Natural killer cell treated with Interleukin-12 subunit alpha and Interleukin-12 subunit beta and Interleukin-15 and Interleukin-18, amount 100 ng/mL, for 72 hours (primary cell): ENCODE results near the gene WTAP. TPM values are rescaled to one million over a fixed set of nuclear protein-coding genes. Genes with fewer than 3 reads are reported as not detected.

Experiments used
- ATAC-seq, 2 donors: fragments of 150-1000 bp; cut with Tn5 transposase in 1 of 2; sonication (Bioruptor Pico), chemical (Tn5 transposase) in 1 of 2; 2 replicates each; pipeline ENCODE4 v1.10.0; 2021
- DNase-seq: peaks from one replicate; pipeline ENCODE4 v3.0.0; 2022; ENCODE audit warnings: low spot score
- H3K27ac Mint-ChIP-seq, 2 donors: 1 replicate in 1 of 2; 2 replicates in 1 of 2; pipeline ENCODE4 v1.8.0; 2022; ENCODE audit warnings: mixed read lengths in 2 of 2, mild to moderate bottlenecking in 1 of 2, moderate library complexity in 1 of 2
- H3K27me3 Mint-ChIP-seq, 2 donors: 1 replicate in 1 of 2; 2 replicates in 1 of 2; pipeline ENCODE4 v1.8.0; 2022; ENCODE audit warnings: mixed read lengths in 2 of 2
- H3K36me3 Mint-ChIP-seq: one replicate; pipeline ENCODE4 v1.8.0; 2022; ENCODE audit warnings: mixed read lengths
- H3K4me1 Mint-ChIP-seq, 2 donors: 1 replicate in 1 of 2; 2 replicates in 1 of 2; pipeline ENCODE4 v1.8.0; 2022; ENCODE audit warnings: low read depth in 2 of 2, mixed read lengths in 2 of 2, mild to moderate bottlenecking in 1 of 2
- H3K4me3 Mint-ChIP-seq: one replicate; pipeline ENCODE4 v1.8.0; 2022; ENCODE audit warnings: mixed read lengths
- H3K9me3 Mint-ChIP-seq: 2 replicates; pipeline ENCODE4 v1.8.0; 2022; ENCODE audit warnings: mixed read lengths
- total RNA-seq, 2 donors: library from RNA; stranded (reverse); gene quantifications; one replicate each; pipeline ENCODE4 v1.2.3, GENCODE V29; 2022

The WTAP gene
- total RNA-seq, 2 donors from 2014 or later, result 98.4 to 106 TPM

GRCh38 chr6:159753081-159753872, 26.0 kb downstream of the WTAP start:
- no peak overlapping the region for H3K4me3 Mint-ChIP-seq

GRCh38 chr6:159754401-159754800, 27.1 kb downstream of the WTAP start:
- no peak for ATAC-seq
- peaks cover 29% of the 10 kb centered on the region for H3K36me3 Mint-ChIP-seq
- H3K4me3 Mint-ChIP-seq, result no peak overlapping the region

More at GRCh38 chr6:159753081-159753872, 26.0 kb downstream of the WTAP start:
- Mint-ChIP-seq H3K27ac (peak overlapping the region in 1 of 2 donors; percentile 42), H3K36me3 (peaks cover 31% of the 10 kb centered on the region), H3K9me3 (no peaks in the 10 kb centered on the region), H3K27me3 (no peaks in the 10 kb centered on the region), H3K4me1 (peaks cover 2 to 3% of the 10 kb centered on the region in 2 donors)
- DNase-seq (no peak), ATAC-seq (no peak)

GRCh38 chr6:159754959-159755914, 27.9 kb downstream of the WTAP start:
- Mint-ChIP-seq H3K9me3 (no peaks in the 10 kb centered on the region), H3K36me3 (peaks cover 30% of the 10 kb centered on the region), H3K4me3 (no peak overlapping the region), H3K4me1 (peaks cover 12 to 13% of the 10 kb centered on the region in 2 donors), H3K27ac (peak overlapping the region in 1 of 2 donors; percentile 32), H3K27me3 (no peaks in the 10 kb centered on the region)
- no peak for ATAC-seq
- no peak for DNase-seq

More at GRCh38 chr6:159754401-159754800, 27.1 kb downstream of the WTAP start:
- Mint-ChIP-seq H3K9me3 (no peaks in the 10 kb centered on the region), H3K27ac (peak overlapping the region in 1 of 2 donors; percentile 42), H3K4me1 (peaks cover 7% of the 10 kb centered on the region in 2 donors), H3K27me3 (no peaks in the 10 kb centered on the region)
- DNase-seq, result no peak

GRCh38 chr6:159756508-159756907, 29.2 kb downstream of the WTAP start:
- no peaks in the 10 kb centered on the region for H3K9me3 Mint-ChIP-seq
- peaks cover 30% of the 10 kb centered on the region for H3K36me3 Mint-ChIP-seq
- H3K4me1 Mint-ChIP-seq, result peaks cover 23 to 25% of the 10 kb centered on the region in 2 donors
- H3K27me3 Mint-ChIP-seq, result no peaks in the 10 kb centered on the region
- no peak overlapping the region for H3K27ac Mint-ChIP-seq
- no peak overlapping the region for H3K4me3 Mint-ChIP-seq
- ATAC-seq (no peak), DNase-seq (no peak)

GRCh38 chr6:159758031-159759001, 31.0 kb downstream of the WTAP start:
- ATAC-seq (no peak), DNase-seq (no peak)
- Mint-ChIP-seq H3K36me3 (peaks cover 30% of the 10 kb centered on the region), H3K4me1 (peaks cover 32% of the 10 kb centered on the region in 2 donors), H3K4me3 (no peak overlapping the region), H3K27me3 (no peaks in the 10 kb centered on the region), H3K27ac (peak overlapping the region; percentile 29 to 62), H3K9me3 (no peaks in the 10 kb centered on the region)

GRCh38 chr6:159759645-159760044, 32.3 kb downstream of the WTAP start:
- H3K4me1 Mint-ChIP-seq, result peaks cover 32% of the 10 kb centered on the region in 2 donors
- ATAC-seq (no peak), DNase-seq (no peak)
- H3K36me3 Mint-ChIP-seq, result peaks cover 28% of the 10 kb centered on the region
- peak overlapping the region; percentile 53 to 89 for H3K27ac Mint-ChIP-seq
- no peaks in the 10 kb centered on the region for H3K27me3 Mint-ChIP-seq
- H3K9me3 Mint-ChIP-seq, result no peaks in the 10 kb centered on the region
- peak overlapping the region; percentile 48 for H3K4me3 Mint-ChIP-seq

- peaks cover 23% of the 10 kb centered on the region for H3K36me3 Mint-ChIP-seq
- ATAC-seq, result no peak
- peak overlapping the region; percentile 53 to 89 for H3K27ac Mint-ChIP-seq
- peaks cover 32% of the 10 kb centered on the region in 2 donors for H3K4me1 Mint-ChIP-seq
- H3K4me3 Mint-ChIP-seq, result peak overlapping the region; percentile 90
- H3K27me3 Mint-ChIP-seq, result no peaks in the 10 kb centered on the region
- no peak for DNase-seq
- H3K9me3 Mint-ChIP-seq, result no peaks in the 10 kb centered on the region
These were observed 33.3 kb downstream of the WTAP start for GRCh38 chr6:159760602-159761057.

GRCh38 chr6:159761129-159761872, 34.0 kb downstream of the WTAP start:
- ATAC-seq, result peak in 1 of 2 donors; percentile 2
- Mint-ChIP-seq H3K9me3 (no peaks in the 10 kb centered on the region), H3K4me3 (peak overlapping the region; percentile 90), H3K27me3 (no peaks in the 10 kb centered on the region), H3K36me3 (peaks cover 20% of the 10 kb centered on the region), H3K27ac (peak overlapping the region; percentile 53 to 89), H3K4me1 (peaks cover 32% of the 10 kb centered on the region in 2 donors)
- DNase-seq, result no peak

- H3K27ac Mint-ChIP-seq, result peak within 1 kb of the TSS; percentile 53 to 89
- H3K9me3 Mint-ChIP-seq, result no peaks in the 10 kb centered on the region
- peaks cover 20% of the 10 kb centered on the region for H3K36me3 Mint-ChIP-seq
- peak within 1 kb of the TSS; percentile 90 for H3K4me3 Mint-ChIP-seq
- DNase-seq (peak; percentile 97), ATAC-seq (peak; percentile 98)
- no peaks in the 10 kb centered on the region for H3K27me3 Mint-ChIP-seq
- H3K4me1 Mint-ChIP-seq, result peaks cover 32% of the 10 kb centered on the region in 2 donors
These were observed 34.8 kb downstream of the WTAP start, which contains the start of gene ACAT2 for GRCh38 chr6:159761873-159762680. Gene ACAT2 (plus strand): TSS chr6:159762045. CDS start chr6:159762088, 43 bp downstream.

- ATAC-seq, result no peak
- Mint-ChIP-seq H3K27ac (peak overlapping the region; percentile 53 to 89), H3K4me3 (peak overlapping the region; percentile 90), H3K9me3 (no peaks in the 10 kb centered on the region), H3K36me3 (peaks cover 24% of the 10 kb centered on the region), H3K27me3 (no peaks in the 10 kb centered on the region), H3K4me1 (peaks cover 32% of the 10 kb centered on the region in 2 donors)
- DNase-seq, result no peak
These were observed 35.5 kb downstream of the WTAP start for GRCh38 chr6:159762681-159763293.

GRCh38 chr6:159766906-159767305, 39.6 kb downstream of the WTAP start:
- Mint-ChIP-seq H3K4me3 (no peak overlapping the region), H3K27ac (no peak overlapping the region), H3K27me3 (no peaks in the 10 kb centered on the region), H3K4me1 (peaks cover 7 to 15% of the 10 kb centered on the region in 2 donors), H3K9me3 (no peaks in the 10 kb centered on the region), H3K36me3 (peaks cover 40% of the 10 kb centered on the region)
- no peak for ATAC-seq
- DNase-seq, result no peak
